Endothelial cell of umbilical vein (primary cell): ENCODE data around the gene CNTNAP2. TPM values are rescaled to one million over a fixed set of nuclear protein-coding genes. Genes with fewer than 3 reads are reported as not detected.

Experiments used
- BruUV-seq: library from RNA; stranded (reverse); fragments of 400-500 nt; replicated peaks from 2 replicates; lab custom pipeline; 2021; lab: Mats Ljungman, UMichigan
- CTCF ChIA-PET: fragments of 300-600, 350-600 bp; sonication (Branson Sonifier 250); formaldehyde crosslinking; loops from one replicate; lab custom pipeline; 2021; ENCODE audit warnings: antibody characterized with exemption, inconsistent platforms; lab: Charles Lee
- POLR2A ChIA-PET: fragments of 300-600, 350-600 bp; sonication (Branson Sonifier 250); formaldehyde crosslinking; loops from one replicate; lab custom pipeline; 2021; ENCODE audit warnings: antibody characterized with exemption, inconsistent platforms; lab: Charles Lee
- DNase-seq: peaks from one replicate; pipeline ENCODE4 v3.0.0-alpha.2; 2011; ENCODE audit warnings: low read depth, low spot score
- FAIRE-seq: peaks from 2 replicates; lab custom pipeline; 2011; peaks lifted over from hg19 to GRCh38; lab: Jason Lieb, UNC
- H2AFZ ChIP-seq: 2 replicates; pipeline ENCODE4 v1.6.0; 2012; ENCODE audit warnings: low read depth, low read length, control low read depth, inconsistent platforms
- H3K27ac ChIP-seq: 2 replicates; pipeline ENCODE4 v1.5.1; 2011; ENCODE audit warnings: low read depth, mild to moderate bottlenecking, control low read depth, low read length, moderate library complexity; ENCODE audit not compliant: insufficient read depth
- H3K27me3 ChIP-seq, 2 experiments: 2 replicates each; pipeline versions ENCODE4 v1.6.0 to v1.6.1; 2011; ENCODE audit warnings: low read length in 2 of 2, mixed read lengths in 1 of 2; ENCODE audit not compliant: control insufficient read depth in 2 of 2, insufficient read depth in 2 of 2
- H3K36me3 ChIP-seq, 2 experiments: 2 replicates in 1 of 2; 3 replicates in 1 of 2; pipeline ENCODE4 v1.5.1; 2011; ENCODE audit warnings: low read length in 2 of 2, mild to moderate bottlenecking in 1 of 2, moderate library complexity in 1 of 2; ENCODE audit not compliant: control insufficient read depth in 2 of 2, insufficient read depth in 2 of 2; ENCODE audit errors: extremely low read depth in 1 of 2
- H3K4me1 ChIP-seq: 3 replicates; pipeline ENCODE4 v1.5.1; 2011; ENCODE audit warnings: mild to moderate bottlenecking, low read length; ENCODE audit not compliant: control insufficient read depth, insufficient read depth; ENCODE audit errors: extremely low read depth
- H3K4me2 ChIP-seq: 2 replicates; pipeline ENCODE4 v1.6.1; 2011; ENCODE audit warnings: low read length, control low read depth, mixed read lengths; ENCODE audit not compliant: insufficient read depth
- H3K4me3 ChIP-seq, 3 experiments: fragments of 200-600 bp in 1 of 3; sonication (generic), shearing (Covaris generic) in 1 of 3; replicated peaks in 1 of 3; 2 replicates each; pipeline ENCODE4 v1.5.1; 2011 to 2016; ENCODE audit warnings: control low read depth in 3 of 3, low read length in 3 of 3, mild to moderate bottlenecking in 2 of 3, inconsistent platforms in 1 of 3, low read depth in 1 of 3, moderate library complexity in 1 of 3; ENCODE audit not compliant: insufficient read depth in 1 of 3
- H3K79me2 ChIP-seq: 2 replicates; pipeline ENCODE4 v1.6.0; 2012; ENCODE audit warnings: low read length, inconsistent platforms; ENCODE audit not compliant: control insufficient read depth, insufficient read depth
- H3K9ac ChIP-seq: replicated peaks from 2 replicates; pipeline ENCODE3; 2011; ENCODE audit warnings: low read length, control low read depth; ENCODE audit not compliant: insufficient read depth; ENCODE audit errors: extremely low read depth
- H3K9me1 ChIP-seq: replicated peaks from 3 replicates; pipeline ENCODE4 v1.6.0; 2011; ENCODE audit warnings: mild to moderate bottlenecking, low read length; ENCODE audit not compliant: control insufficient read depth, insufficient read depth; ENCODE audit errors: extremely low read depth
- H3K9me3 ChIP-seq: replicated peaks from 2 replicates; pipeline ENCODE4 v1.5.1; 2012; ENCODE audit warnings: low read length, inconsistent platforms; ENCODE audit not compliant: control insufficient read depth, insufficient read depth
- H4K20me1 ChIP-seq: replicated peaks from 2 replicates; pipeline ENCODE3; 2011; ENCODE audit warnings: mild to moderate bottlenecking, low read length; ENCODE audit not compliant: control insufficient read depth, insufficient read depth; ENCODE audit errors: extremely low read depth
- CTCF ChIP-seq, 2 donors: IDR thresholded peaks; 1 replicate in 1 of 2; 2 replicates in 1 of 2; pipeline ENCODE4 v1.5.1; 2011; ENCODE audit warnings: low read length in 2 of 2, mild to moderate bottlenecking in 2 of 2, moderate library complexity in 2 of 2, control low read depth in 1 of 2, inconsistent platforms in 1 of 2, low read depth in 1 of 2; ENCODE audit not compliant: insufficient read depth in 1 of 2; ENCODE audit errors: extremely low read depth in 1 of 2
- EZH2 ChIP-seq: IDR thresholded peaks from 2 replicates; pipeline ENCODE4 v1.6.1; 2012; ENCODE audit warnings: borderline replicate concordance, low read depth, mild to moderate bottlenecking, moderate library complexity, low read length, inconsistent platforms; ENCODE audit not compliant: severe bottlenecking
- FOS ChIP-seq: IDR thresholded peaks from 2 replicates; pipeline ENCODE4 v1.6.1; 2011; ENCODE audit warnings: mild to moderate bottlenecking, low read length, moderate library complexity, borderline replicate concordance; ENCODE audit not compliant: insufficient read depth
- GATA2 ChIP-seq: IDR thresholded peaks from 2 replicates; pipeline ENCODE4 v1.7.0; 2011; ENCODE audit warnings: low read depth, mild to moderate bottlenecking, moderate library complexity, mixed read lengths, low read length; ENCODE audit not compliant: insufficient read length, insufficient read depth
- JUN ChIP-seq: IDR thresholded peaks from 2 replicates; pipeline ENCODE4 v1.6.1; 2011; ENCODE audit warnings: borderline replicate concordance, low read depth; ENCODE audit not compliant: insufficient read length, insufficient read depth
- MAX ChIP-seq: IDR thresholded peaks from 2 replicates; pipeline ENCODE4 v1.6.1; 2011; ENCODE audit not compliant: insufficient read depth, insufficient read length
- MYC ChIP-seq: IDR thresholded peaks from one replicate; pipeline ENCODE4 v1.6.1; 2011; ENCODE audit warnings: mild to moderate bottlenecking, low read depth, low read length
- POLR2A ChIP-seq: IDR thresholded peaks from 2 replicates; pipeline ENCODE4 v1.6.1; 2012; ENCODE audit warnings: low read depth, mild to moderate bottlenecking, control low read depth, low read length
- POLR2AphosphoS5 ChIP-seq: IDR thresholded peaks from 2 replicates; pipeline ENCODE4 v1.6.1; 2012; ENCODE audit warnings: low read depth, mild to moderate bottlenecking, control low read depth, low read length, moderate library complexity; ENCODE audit not compliant: insufficient read depth
- dilution Hi-C: fragments of 300-500 bp; cut with MboI; formaldehyde crosslinking; loops from one replicate; pipeline ENCODE4 v1.15.0; 2019; ENCODE audit warnings: low sequenced_read_pairs; ENCODE audit not compliant: extremely low pct_ligation_motif_present
- intact Hi-C: fragments of 100-400 bp; cut with micrococcal nuclease; formaldehyde crosslinking; loops from one replicate; pipeline ENCODE4 v1.10.0; 2022
- polyA plus RNA-seq, 4 experiments: library from polyadenylated mRNA; depleted of rRNA in 3 of 4; stranded (reverse) in 3 of 4; unstranded in 1 of 4; fragments of >200 nt; gene quantifications; 2 replicates each; pipeline versions ENCODE4 v1.2.1 to v1.2.3, GENCODE V29; 2011 to 2012; ENCODE audit warnings: missing spikeins in 1 of 4
- total RNA-seq: library from RNA; stranded (reverse); gene quantifications from 2 replicates; pipeline ENCODE4 v1.2.3, GENCODE V29; 2021

The CNTNAP2 gene
- total and polyA plus RNA-seq, 2 donors (not counting 3 experiments of a cell fraction or from before 2014, with no cell fraction given): not detected

DNA sequence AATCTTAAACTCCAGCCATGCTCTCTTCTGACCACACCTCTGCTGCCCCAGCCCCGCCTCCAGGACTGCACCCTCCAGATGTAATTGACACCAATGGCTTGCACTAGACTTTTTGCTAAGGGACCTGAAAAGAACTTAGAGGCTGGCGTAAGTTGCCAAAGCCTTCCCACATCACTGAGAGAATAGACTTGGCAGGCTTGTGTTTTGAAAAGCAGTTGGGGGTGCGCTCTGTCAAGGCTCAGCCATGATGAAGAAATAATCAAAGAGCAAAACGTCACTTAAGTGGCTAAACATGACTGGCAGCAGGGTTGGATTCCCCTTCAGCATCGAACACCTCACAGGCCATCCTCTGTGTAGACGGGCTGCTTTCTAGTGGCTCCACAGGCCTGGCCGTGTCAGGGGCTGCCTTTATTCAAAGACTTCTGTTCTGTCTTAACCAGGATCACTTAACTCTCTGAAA, 2278.8 kb downstream of the CNTNAP2 start:
- Histone ChIP-seq H3K27ac (no peak overlapping the region), H3K27me3 (no peaks in the 10 kb centered on the region), H3K4me3 (no peak overlapping the region), H3K79me2 (no peaks in the 10 kb centered on the region), H3K36me3 (no peaks in the 10 kb centered on the region), H3K9me1 (no peaks in the 10 kb centered on the region), H4K20me1 (no peaks in the 10 kb centered on the region), H3K9me3 (no peaks in the 10 kb centered on the region), H3K4me1 (no peaks in the 10 kb centered on the region), H3K9ac (no peak overlapping the region), H3K4me2 (no peak overlapping the region), H2AFZ (no peak overlapping the region)
- no peak for TF ChIP-seq CTCF (IDR thresholded peaks at IDR 0.05; ENCODE audit: extremely low read depth in 1 of 2, insufficient read depth in 1 of 2, low read depth in 1 of 2, low read length in 2 of 2)
- TF ChIP-seq POLR2A: no peak
- no peak for TF ChIP-seq JUN
- no peak for TF ChIP-seq GATA2
- dilution Hi-C loops (no loop called here), intact Hi-C loops (no loop called here)
- DNase-seq (no peak), FAIRE-seq (no peak)
- ChIA-PET POLR2A (no interaction called here), CTCF (no interaction called here)
- no TSS peak for BruUV-seq

DNA sequence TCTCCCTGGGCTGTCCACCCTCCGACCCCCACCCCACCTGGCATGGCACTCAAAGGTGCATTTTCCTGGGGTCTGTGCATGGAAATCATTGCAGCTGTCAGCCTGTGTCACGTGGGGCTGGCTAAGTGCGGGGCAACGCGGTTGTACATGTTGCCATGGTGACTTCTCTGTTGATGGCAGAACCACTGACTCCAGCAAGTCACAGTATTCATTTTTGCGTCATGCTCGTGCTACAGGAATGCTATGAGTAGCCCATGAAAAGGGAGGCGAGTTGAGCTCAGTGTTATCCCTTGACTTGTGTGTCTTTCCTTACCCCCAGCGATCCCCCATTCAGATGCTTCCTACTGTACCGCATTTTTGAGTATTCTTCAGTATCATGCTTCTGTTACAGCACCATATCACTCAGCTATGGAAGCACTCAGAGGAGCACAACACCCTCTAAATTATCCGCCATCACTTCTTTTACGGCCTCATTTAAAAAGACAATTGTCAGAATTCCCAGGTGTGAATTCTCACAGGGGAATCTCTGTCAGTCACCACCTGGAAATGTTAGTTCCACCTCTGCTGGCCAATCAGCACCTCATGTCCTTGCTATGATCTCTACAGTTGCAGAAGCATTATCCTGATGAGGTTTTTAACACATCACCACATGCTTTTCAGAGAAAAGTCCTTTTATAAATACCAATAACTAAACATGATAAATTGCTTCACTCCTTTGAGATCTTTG, 2279.6 kb downstream of the CNTNAP2 start:
- FAIRE-seq: no peak
- CTCF ChIA-PET: no interaction called here
- H3K27ac ChIP-seq: no peak overlapping the region

More for the DNA sequence above, 2279.6 kb downstream of the CNTNAP2 start:
- no peaks in the 10 kb centered on the region for H3K9me1 ChIP-seq
- TF ChIP-seq POLR2A: no peak
- TF ChIP-seq GATA2: no peak
- TF ChIP-seq EZH2: no peak
- no peak for TF ChIP-seq MYC
- TF ChIP-seq FOS: no peak
- no peak for TF ChIP-seq POLR2AphosphoS5
- no peak for TF ChIP-seq CTCF (IDR thresholded peaks at IDR 0.05; ENCODE audit: extremely low read depth in 1 of 2, insufficient read depth in 1 of 2, low read depth in 1 of 2, low read length in 2 of 2)
- no peak for TF ChIP-seq JUN
- TF ChIP-seq MAX: no peak
- no TSS peak for BruUV-seq
- no peak overlapping the region for H3K4me2 ChIP-seq
- no peaks in the 10 kb centered on the region for H3K27me3 ChIP-seq
- no peaks in the 10 kb centered on the region for H3K4me1 ChIP-seq
- H2AFZ ChIP-seq: no peak overlapping the region
- no peak overlapping the region for H3K4me3 ChIP-seq
- intact Hi-C loops: no loop called here
- H4K20me1 ChIP-seq: no peaks in the 10 kb centered on the region
- no peak for DNase-seq
- dilution Hi-C loops: no loop called here
- H3K79me2 ChIP-seq: no peaks in the 10 kb centered on the region
- no peaks in the 10 kb centered on the region for H3K9me3 ChIP-seq
- H3K36me3 ChIP-seq: no peaks in the 10 kb centered on the region
- H3K9ac ChIP-seq: no peak overlapping the region
- POLR2A ChIA-PET: no interaction called here
